NT2/D1 (cell line): Measurements from ENCODE around the gene RPH3AL.

Source experiments
- SUZ12 ChIP-seq: IDR thresholded peaks from 2 replicates; pipeline ENCODE4 v1.6.1; 2011; ENCODE audit not compliant: insufficient read length, insufficient read depth; ENCODE audit errors: extremely low read depth
- YY1 ChIP-seq: IDR thresholded peaks from 2 replicates; pipeline ENCODE4 v1.6.1; 2011; ENCODE audit not compliant: insufficient read length, insufficient read depth
- ZNF274 ChIP-seq: IDR thresholded peaks from 2 replicates; pipeline ENCODE4 v1.6.1; 2011; ENCODE audit warnings: mild to moderate bottlenecking, low read depth, low read length

DNA sequence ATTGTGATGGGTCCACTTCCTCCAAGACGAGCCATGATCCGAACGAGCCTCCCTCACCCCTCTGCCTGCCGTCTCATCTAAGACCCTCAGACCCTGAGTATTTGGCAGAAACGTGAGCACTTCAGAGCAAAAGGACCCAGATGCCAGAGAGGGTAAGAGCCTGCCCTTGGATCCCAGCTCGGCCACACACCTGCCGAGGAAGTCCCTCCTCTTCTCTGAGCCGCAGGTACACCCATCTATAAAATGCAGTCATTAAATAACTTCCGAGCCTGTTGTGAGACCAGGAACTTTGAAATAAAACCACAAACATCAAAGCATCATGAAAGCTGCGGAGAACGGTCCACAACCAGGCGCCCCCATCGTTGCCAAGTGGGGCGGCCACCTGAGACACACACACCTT is 106.4 kb downstream of the RPH3AL start:
- TF ChIP-seq ZNF274 (no peak), YY1 (no peak), SUZ12 (no peak)
